ENCODE data around the gene ADCK1.

DNA sequence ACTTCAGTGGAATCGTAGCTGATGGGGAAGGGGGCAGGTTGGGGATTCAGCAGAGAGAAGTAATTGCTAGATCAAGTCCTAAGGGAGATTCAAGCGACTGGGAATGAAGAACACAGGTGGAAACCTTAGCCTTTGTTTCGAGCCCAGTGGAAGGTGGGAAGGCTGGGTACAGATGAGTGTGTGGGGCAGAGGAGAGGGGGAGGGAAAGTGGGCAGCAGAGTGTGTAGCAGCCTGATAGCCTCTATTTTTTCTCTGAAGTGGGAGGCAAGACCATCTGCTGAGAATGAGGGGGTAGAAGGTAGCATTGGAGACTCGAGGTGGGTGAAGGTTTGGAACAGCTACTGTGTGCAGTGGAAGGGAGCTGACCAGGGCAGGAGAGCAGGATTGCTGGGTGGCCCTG lies 91.0 kb downstream of the ADCK1 start:
- TF ChIP-seq, protein P1, sequence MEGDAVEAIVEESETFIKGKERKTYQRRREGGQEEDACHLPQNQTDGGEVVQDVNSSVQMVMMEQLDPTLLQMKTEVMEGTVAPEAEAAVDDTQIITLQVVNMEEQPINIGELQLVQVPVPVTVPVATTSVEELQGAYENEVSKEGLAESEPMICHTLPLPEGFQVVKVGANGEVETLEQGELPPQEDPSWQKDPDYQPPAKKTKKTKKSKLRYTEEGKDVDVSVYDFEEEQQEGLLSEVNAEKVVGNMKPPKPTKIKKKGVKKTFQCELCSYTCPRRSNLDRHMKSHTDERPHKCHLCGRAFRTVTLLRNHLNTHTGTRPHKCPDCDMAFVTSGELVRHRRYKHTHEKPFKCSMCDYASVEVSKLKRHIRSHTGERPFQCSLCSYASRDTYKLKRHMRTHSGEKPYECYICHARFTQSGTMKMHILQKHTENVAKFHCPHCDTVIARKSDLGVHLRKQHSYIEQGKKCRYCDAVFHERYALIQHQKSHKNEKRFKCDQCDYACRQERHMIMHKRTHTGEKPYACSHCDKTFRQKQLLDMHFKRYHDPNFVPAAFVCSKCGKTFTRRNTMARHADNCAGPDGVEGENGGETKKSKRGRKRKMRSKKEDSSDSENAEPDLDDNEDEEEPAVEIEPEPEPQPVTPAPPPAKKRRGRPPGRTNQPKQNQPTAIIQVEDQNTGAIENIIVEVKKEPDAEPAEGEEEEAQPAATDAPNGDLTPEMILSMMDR (IDR thresholded peaks at IDR 0.05), result no peak
- no peak for TF ChIP-seq POLR2AphosphoS5 (IDR thresholded peaks at IDR 0.05; ENCODE audit: low read depth, low read length)
- no peak for TF ChIP-seq TCF7L2 (IDR thresholded peaks at IDR 0.05; ENCODE audit: low read depth, low read length)
- TF ChIP-seq, protein P2, sequence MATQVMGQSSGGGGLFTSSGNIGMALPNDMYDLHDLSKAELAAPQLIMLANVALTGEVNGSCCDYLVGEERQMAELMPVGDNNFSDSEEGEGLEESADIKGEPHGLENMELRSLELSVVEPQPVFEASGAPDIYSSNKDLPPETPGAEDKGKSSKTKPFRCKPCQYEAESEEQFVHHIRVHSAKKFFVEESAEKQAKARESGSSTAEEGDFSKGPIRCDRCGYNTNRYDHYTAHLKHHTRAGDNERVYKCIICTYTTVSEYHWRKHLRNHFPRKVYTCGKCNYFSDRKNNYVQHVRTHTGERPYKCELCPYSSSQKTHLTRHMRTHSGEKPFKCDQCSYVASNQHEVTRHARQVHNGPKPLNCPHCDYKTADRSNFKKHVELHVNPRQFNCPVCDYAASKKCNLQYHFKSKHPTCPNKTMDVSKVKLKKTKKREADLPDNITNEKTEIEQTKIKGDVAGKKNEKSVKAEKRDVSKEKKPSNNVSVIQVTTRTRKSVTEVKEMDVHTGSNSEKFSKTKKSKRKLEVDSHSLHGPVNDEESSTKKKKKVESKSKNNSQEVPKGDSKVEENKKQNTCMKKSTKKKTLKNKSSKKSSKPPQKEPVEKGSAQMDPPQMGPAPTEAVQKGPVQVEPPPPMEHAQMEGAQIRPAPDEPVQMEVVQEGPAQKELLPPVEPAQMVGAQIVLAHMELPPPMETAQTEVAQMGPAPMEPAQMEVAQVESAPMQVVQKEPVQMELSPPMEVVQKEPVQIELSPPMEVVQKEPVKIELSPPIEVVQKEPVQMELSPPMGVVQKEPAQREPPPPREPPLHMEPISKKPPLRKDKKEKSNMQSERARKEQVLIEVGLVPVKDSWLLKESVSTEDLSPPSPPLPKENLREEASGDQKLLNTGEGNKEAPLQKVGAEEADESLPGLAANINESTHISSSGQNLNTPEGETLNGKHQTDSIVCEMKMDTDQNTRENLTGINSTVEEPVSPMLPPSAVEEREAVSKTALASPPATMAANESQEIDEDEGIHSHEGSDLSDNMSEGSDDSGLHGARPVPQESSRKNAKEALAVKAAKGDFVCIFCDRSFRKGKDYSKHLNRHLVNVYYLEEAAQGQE (IDR thresholded peaks at IDR 0.05; ENCODE audit: insufficient read depth in 1 of 2, low read depth in 2 of 2, low read length in 1 of 2), result no peak
